ENCODE results near the gene OR4D11.

OR4D11 gene

GRCh38 chr11:59548309-59548656 is 44.9 kb downstream of the OR4D11 start:
- no peak for DNase-seq (ENCODE audit: low read depth)

GRCh38 chr11:59550368-59550841 is 47.0 kb downstream of the OR4D11 start:
- peak; percentile 77 for DNase-seq (ENCODE audit: low read depth)

- peak; percentile 67 for DNase-seq (ENCODE audit: low read depth)
Observed at GRCh38 chr11:59550842-59551658, 47.7 kb downstream of the OR4D11 start.

GRCh38 chr11:59551659-59552521 is 48.5 kb downstream of the OR4D11 start:
- DNase-seq (ENCODE audit: low read depth) = no peak

- no peak for DNase-seq (ENCODE audit: low read depth)
Observed at GRCh38 chr11:59552844-59553243, 49.5 kb downstream of the OR4D11 start.

GRCh38 chr11:59553323-59553722 is 49.9 kb downstream of the OR4D11 start:
- DNase-seq (ENCODE audit: low read depth) = no peak
